SH-SY5Y (cell line): ENCODE data around the gene MIF.

Experiments used
- GATA2 ChIP-seq: IDR thresholded peaks from 2 replicates; pipeline ENCODE4 v1.6.1; 2011; ENCODE audit warnings: mild to moderate bottlenecking, low read depth, low read length
- GATA3 ChIP-seq: IDR thresholded peaks from 2 replicates; pipeline ENCODE4 v1.6.1; 2011; ENCODE audit warnings: low read depth, mild to moderate bottlenecking, low read length, moderate library complexity

The MIF gene

DNA sequence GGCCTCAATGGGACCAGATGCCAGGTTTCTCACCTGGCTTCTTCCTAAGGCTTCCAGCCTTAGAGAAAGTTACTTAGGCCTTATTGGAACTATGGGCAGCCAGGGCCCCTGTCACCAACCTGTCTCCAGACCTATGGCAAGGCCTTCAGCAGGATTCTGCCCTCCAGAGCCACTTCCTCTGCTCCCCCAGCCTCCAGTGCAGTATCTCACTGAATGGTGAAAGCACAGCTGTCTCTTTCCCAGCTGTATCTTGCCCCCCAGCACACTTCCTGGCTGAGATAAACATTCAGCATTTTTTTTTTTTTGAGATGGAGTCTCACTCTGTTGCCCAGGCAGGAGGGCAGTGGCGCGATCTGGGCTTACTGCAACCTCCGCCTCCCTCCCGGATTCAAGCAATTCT, 35.0 kb upstream of the MIF start:
- TF ChIP-seq GATA2 (no peak), GATA3 (no peak)

DNA sequence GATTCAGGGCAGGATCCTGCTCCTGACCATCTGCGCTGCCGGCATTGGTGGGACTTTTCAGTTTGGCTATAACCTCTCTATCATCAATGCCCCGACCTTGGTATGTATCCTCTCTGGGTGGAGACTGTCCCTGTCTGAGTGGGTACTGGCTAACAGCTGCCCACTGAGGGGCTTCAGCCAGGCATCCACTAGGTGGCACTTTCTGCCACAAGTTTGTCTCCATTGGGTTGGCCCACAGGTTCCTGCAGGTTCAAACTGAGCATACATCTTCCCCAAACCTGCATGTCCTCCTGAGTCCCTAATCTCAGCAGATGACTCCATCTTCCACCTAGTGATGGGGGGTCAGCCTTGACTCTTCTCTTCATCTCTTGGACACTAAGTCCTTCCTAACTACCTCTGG, 32.1 kb upstream of the MIF start:
- no peak for TF ChIP-seq GATA3
- TF ChIP-seq GATA2, result no peak

DNA sequence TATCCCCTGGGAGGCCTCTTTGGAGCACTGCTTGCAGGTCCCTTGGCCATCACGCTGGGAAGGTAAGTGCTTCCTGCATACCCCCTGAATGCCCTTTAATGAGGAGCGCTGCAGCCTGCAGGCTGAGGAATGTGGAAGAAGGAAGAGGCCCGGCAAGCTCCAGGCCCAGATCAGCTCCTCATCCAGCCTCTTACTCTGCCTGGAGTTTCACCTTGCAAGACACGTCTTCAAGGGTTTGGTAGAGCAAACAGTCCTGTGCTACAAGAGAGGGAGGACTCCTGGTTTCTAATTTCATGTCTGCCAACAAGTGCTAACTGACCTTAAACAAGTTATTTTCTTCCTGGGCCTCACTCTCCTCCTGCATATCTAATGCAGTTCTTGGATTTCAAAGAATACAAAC, 25.6 kb upstream of the MIF start:
- no peak for TF ChIP-seq GATA2
- TF ChIP-seq GATA3, result no peak

DNA sequence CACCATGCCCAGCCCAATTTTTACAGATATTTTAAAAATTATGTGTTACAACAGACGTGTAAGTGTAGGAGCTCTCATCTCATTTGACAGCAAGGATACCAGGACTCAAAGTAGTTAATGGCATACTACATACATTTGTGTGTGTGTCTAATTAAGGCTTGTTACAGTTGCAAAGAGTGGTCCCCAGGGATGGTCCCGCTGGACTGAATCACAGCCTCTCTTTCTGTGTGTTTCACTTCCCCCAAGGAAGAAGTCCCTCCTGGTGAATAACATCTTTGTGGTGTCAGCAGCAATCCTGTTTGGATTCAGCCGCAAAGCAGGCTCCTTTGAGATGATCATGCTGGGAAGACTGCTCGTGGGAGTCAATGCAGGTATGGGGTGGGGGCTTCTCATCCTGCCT, 19.3 kb upstream of the MIF start:
- TF ChIP-seq GATA2, result no peak
- no peak for TF ChIP-seq GATA3

DNA sequence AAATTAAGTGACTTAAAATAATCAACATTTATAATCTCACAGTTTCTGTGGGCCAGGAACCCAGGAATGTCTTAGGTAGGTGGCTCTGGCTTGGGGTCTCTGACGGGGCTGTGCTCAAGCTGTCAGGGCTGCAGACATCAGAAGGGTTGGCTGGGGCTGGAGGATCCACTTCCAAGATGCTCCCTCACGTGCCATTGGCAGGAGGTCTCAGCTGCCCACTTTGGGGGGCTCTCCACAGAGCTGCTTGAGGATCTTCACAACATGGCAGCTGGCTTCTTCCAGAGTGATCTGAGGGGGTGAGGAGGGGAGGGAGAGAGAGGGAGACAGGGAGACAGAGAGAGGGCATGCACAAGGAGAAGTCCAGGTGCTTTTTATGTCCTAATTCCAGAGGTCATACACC, 18.4 kb upstream of the MIF start:
- no peak for TF ChIP-seq GATA2
- no peak for TF ChIP-seq GATA3

DNA sequence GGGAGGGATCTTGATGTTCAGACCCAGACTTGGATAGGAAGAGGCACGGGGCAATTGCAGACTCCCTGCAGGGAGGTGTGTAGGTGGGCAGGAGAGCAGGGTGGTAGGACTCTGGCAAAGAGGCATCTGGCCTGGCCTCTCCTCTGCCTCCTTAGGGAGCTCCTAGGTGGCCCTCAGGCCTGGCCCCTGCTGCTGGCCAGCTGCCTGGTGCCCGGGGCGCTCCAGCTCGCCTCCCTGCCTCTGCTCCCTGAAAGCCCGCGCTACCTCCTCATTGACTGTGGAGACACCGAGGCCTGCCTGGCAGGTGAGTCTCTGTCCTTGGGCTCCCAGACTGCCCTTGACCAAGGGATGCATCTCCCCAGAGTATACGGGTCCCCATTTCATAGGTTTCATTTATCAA, 16.6 kb upstream of the MIF start:
- TF ChIP-seq GATA3 (no peak), GATA2 (no peak)

DNA sequence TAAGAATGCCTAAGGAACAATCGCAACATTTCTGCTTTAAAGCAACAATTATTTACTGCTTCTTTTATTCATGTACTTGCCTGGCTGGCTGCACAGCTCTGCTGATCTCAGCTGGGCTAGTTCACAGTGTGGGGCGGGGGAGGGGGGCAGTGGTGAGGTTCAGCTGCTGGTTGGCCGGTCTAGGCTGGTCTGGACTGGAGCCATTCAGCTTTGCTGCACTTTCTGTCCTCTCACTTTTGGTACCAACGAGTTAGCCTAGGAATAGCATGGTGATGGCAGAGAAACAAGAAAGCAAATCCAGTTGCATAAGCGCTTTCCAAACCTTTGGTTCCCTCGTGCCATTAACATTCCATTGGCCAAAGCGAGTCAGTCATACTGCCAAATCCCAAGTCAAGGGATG, 16.0 kb upstream of the MIF start:
- TF ChIP-seq GATA2 (no peak), GATA3 (no peak)

DNA sequence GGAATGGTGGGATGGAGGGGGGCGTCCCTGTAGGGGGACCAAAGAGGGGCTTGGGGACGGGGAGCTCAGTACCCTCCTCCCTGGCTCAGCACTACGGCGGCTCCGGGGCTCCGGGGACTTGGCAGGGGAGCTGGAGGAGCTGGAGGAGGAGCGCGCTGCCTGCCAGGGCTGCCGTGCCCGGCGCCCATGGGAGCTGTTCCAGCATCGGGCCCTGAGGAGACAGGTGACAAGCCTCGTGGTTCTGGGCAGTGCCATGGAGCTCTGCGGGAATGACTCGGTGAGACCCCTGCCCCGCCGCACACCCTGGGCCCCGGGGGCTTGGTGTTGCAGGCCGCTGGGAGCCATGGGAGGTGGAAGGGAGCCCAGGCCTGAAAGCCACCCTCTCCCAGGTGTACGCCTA, 11.8 kb upstream of the MIF start:
- TF ChIP-seq GATA2, result no peak
- TF ChIP-seq GATA3, result no peak

DNA sequence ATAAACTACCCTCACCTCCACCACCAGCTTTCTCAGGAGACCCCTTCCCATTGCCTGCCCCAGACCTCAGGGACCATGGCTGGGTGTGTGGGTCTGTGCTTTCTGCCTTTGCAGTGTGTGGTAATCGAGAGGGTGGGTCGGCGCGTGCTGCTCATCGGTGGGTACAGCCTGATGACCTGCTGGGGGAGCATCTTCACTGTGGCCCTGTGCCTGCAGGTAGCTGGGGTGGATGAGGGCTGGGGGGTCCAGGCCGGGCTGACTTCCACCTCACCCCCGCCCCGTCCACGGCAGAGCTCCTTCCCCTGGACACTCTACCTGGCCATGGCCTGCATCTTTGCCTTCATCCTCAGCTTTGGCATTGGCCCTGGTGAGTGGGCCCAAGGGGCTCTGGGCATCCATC, 10.5 kb upstream of the MIF start:
- no peak for TF ChIP-seq GATA3
- TF ChIP-seq GATA2, result no peak

DNA sequence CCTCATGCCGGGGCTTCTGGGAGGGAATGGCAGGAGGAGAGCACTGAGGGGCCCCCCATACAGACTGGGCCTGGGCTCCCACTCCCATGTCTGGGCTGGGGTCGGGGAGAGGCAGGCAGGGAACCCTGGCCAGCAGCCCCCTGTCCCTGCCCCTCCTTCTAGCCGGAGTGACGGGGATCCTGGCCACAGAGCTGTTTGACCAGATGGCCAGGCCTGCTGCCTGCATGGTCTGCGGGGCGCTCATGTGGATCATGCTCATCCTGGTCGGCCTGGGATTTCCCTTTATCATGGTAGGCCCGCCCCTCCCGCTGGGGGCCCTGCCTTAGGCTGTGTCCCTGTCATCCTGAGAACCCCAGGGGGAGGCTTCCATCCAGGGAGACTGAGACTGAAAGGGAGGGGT, 10.0 kb upstream of the MIF start:
- TF ChIP-seq GATA3 (no peak), GATA2 (no peak)

DNA sequence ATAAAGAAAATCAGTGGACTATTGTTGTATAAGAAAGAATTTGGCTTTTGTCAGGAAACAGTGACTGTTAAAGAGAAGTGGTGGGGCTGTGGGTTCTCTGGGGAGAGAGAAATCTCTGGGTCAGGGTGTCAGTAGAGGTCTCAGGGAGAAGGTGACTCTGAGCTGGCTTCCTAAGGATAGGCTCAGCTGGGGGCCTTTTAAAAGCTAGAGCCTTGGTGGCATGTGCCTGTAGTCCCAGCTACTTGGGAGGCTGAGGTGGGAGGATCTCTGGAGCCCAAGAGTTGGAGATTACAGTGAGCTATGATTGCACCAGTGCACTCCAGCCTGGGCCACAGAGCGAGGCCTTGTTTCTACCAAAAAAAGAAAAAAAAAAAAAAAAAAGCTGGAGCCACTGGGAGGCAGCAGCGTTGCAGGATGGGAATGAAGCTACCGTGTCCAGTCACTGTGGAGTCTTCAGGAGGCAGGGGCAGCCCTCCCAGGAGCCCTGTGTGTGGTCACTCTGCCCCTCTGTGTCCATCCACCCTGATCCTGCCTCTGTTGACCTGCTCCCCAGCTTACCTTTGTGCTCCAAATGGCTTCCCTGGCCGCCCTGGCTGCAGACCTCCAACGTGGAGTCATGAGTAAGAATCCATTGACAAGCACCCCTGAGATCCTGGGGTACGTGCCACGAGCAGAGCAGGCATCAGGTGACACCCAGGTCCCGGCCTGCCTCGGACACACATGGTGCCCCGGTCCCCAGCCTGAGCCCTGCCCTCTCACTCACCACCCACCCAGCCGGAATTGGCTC, 5.4 kb upstream of the MIF start:
- TF ChIP-seq GATA2 (no peak), GATA3 (no peak)

DNA sequence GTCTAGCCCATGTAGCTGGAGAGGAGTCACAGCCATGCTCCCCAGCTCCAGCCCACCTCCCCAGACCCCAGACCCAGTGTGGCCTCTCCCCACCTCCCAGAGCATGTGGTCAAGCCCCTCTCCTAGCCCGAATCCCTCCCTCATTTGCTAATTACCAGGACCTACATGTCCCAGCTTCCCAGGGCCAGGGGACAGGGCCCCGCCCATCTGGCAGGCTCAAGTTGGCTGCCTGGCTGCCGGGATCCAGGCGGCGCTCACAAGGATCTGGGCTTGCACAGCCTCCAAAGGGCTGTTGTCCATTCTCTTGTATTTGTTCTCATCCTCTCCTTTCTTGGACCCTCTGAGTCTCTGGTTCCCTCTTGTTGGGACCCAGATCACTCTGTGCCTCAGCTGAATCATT, 4.6 kb upstream of the MIF start:
- TF ChIP-seq GATA3 (no peak), GATA2 (no peak)

DNA sequence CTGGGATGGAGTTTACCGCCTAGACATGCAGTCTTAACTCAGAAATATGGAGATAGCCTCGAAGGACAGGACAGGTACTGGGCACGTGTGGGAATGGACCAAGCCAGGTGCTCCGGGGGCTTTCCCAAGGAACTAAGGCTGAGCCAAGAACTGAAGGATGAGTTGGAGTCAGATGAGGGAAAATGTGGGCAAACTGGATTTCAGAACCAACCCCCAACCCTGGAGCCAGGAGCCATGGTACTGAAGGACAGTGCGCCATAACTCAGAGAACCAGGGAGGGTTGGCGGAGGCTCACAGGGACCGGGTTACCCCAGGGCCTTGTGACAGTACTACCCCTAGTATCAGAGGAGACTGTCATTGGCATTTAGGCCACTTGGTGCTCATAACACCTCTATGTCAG, 2.5 kb upstream of the MIF start:
- TF ChIP-seq GATA2 (no peak), GATA3 (no peak)

DNA sequence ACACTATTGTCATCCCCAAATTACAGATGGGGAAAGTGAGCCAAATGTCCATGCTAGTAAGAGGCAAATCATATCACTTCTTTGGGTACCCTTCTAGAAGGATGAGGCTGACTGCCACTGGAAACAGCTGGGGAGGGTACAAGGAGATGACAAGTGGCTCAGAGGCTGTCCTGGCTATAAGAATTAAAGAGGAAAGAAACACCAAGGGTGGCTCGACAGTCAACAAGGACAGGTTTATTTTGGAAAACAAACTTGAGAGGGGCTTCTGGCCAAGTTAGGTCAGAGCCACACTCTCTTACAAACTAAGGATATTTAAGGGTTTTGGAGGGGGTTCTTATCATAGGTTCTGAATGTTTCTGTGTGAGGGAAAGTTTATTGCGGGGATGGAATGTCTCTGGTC, 2.1 kb upstream of the MIF start:
- TF ChIP-seq GATA3 (no peak), GATA2 (no peak)

DNA sequence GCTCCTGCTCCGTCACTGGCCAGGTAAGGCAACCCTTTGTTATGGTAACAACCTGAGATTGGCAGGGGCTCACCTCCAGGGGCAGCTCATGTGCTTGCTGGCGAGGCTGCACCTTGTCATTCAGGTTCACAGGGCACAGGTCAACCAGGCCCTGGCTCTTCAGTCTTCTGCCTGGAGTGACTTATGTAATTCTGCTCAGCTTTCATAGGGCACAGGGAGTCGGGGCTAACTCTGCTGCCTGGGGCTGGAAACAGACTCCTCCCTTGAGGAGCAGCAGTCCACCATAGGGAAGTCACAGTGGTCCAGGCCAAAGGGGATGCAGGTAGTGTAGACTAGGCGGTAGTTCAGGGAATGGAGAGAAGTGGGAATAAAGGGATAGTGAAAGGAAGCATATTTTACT, 1.5 kb upstream of the MIF start:
- TF ChIP-seq GATA3 (no peak), GATA2 (no peak)

DNA sequence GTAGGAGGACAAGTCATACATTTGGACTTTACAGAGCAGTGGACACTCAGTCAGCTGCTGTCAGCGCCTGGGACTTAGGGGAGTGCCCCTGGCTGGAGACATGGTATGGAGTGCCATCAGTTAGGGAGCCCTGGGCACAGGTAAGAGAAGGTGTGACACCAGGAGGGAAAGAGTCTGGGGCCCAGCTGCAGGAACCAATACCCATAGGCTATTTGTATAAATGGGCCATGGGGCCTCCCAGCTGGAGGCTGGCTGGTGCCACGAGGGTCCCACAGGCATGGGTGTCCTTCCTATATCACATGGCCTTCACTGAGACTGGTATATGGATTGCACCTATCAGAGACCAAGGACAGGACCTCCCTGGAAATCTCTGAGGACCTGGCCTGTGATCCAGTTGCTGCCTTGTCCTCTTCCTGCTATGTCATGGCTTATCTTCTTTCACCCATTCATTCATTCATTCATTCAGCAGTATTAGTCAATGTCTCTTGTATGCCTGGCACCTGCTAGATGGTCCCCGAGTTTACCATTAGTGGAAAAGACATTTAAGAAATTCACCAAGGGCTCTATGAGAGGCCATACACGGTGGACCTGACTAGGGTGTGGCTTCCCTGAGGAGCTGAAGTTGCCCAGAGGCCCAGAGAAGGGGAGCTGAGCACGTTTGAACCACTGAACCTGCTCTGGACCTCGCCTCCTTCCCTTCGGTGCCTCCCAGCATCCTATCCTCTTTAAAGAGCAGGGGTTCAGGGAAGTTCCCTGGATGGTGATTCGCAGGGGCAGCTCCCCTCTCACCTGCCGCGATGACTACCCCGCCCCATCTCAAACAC, 850 bp upstream of the MIF start:
- TF ChIP-seq GATA3 (no peak), GATA2 (no peak)
